NT2/D1 (cell line): ENCODE measurements around the gene MC1R.

Source experiments
- DNase-seq: peaks from one replicate; pipeline ENCODE4 v3.0.0-alpha.2; 2011; ENCODE audit warnings: low read depth, low spot score
- H3K27me3 ChIP-seq: 2 replicates; pipeline ENCODE4 v1.6.0; 2011; ENCODE audit warnings: mild to moderate bottlenecking; ENCODE audit not compliant: insufficient read length, insufficient read depth
- H3K36me3 ChIP-seq: 2 replicates; pipeline ENCODE4 v1.6.1; 2011; ENCODE audit warnings: mild to moderate bottlenecking, low read length, mixed read lengths; ENCODE audit not compliant: insufficient read depth, insufficient read length
- H3K4me1 ChIP-seq: 2 replicates; pipeline ENCODE4 v1.5.1; 2011; ENCODE audit not compliant: insufficient read depth, insufficient read length
- H3K4me3 ChIP-seq: 2 replicates; pipeline ENCODE4 v1.5.1; 2011; ENCODE audit warnings: low read depth; ENCODE audit not compliant: insufficient read length
- H3K9ac ChIP-seq: 2 replicates; pipeline ENCODE4 v1.6.0; 2011; ENCODE audit warnings: low read depth; ENCODE audit not compliant: insufficient read length
- H3K9me3 ChIP-seq: 2 replicates; pipeline ENCODE4 v1.5.1; 2011; ENCODE audit warnings: mild to moderate bottlenecking, low read length; ENCODE audit not compliant: insufficient read depth
- SUZ12 ChIP-seq: IDR thresholded peaks from 2 replicates; pipeline ENCODE4 v1.6.1; 2011; ENCODE audit not compliant: insufficient read length, insufficient read depth; ENCODE audit errors: extremely low read depth
- YY1 ChIP-seq: IDR thresholded peaks from 2 replicates; pipeline ENCODE4 v1.6.1; 2011; ENCODE audit not compliant: insufficient read length, insufficient read depth
- ZNF274 ChIP-seq: IDR thresholded peaks from 2 replicates; pipeline ENCODE4 v1.6.1; 2011; ENCODE audit warnings: mild to moderate bottlenecking, low read depth, low read length

The MC1R gene

DNA sequence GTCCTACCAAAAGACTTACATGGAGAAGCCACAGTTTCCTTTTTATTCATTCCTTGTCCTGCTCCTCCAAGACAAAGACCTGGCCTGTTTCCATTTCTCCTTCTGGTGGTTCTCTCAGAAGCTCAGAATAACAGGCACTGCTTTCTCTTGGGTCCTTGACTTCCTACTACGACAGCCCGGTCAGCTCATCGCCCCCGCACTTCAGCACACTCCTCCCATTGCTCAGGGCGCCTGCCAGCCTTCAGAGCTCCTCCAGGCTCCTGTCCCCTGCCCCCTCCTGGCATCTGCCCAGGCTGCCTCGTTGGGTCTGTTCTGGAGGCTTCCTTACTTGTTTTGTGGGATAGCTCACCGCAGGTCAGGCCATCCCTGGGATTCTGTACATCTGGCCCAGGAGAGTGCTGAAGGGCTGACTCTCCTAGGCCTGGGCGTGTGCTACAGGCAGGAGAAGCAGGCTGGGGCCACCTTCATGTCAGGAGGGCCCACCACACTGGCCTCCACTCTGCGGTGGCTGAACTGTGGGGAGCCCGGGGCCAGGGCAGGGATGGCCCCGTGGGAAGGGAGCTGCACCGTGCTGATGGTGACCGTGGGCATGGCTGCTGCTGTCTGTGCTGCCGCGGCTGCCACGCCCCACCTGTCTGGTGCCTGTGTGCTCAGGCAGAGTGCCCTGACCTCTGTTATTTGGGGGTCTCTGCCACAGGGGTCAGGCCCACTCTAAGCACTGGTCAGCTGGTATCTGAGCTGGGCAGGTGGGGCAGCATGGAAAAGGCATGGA lies 27.6 kb upstream of the MC1R start:
- H3K4me1 ChIP-seq = peaks cover 2% of the 10 kb centered on the region
- no peak overlapping the region for H3K4me3 ChIP-seq
- H3K9ac ChIP-seq = no peak overlapping the region
- no peak for DNase-seq
- TF ChIP-seq SUZ12 = no peak
- TF ChIP-seq YY1 = no peak
- TF ChIP-seq ZNF274 = no peak
- no peaks in the 10 kb centered on the region for H3K27me3 ChIP-seq
- peaks cover 86% of the 10 kb centered on the region for H3K36me3 ChIP-seq
- H3K9me3 ChIP-seq = no peaks in the 10 kb centered on the region

GRCh38 chr16:89892055-89892630 lies 26.5 kb upstream of the MC1R start:
- H3K36me3 ChIP-seq = peaks cover 91% of the 10 kb centered on the region
- H3K9ac ChIP-seq = no peak overlapping the region
- H3K27me3 ChIP-seq = no peaks in the 10 kb centered on the region
- peaks cover 2% of the 10 kb centered on the region for H3K4me1 ChIP-seq
- DNase-seq = no peak
- H3K4me3 ChIP-seq = no peak overlapping the region
- no peaks in the 10 kb centered on the region for H3K9me3 ChIP-seq
- TF ChIP-seq ZNF274 (no peak), YY1 (no peak), SUZ12 (no peak)

GRCh38 chr16:89892635-89893034 lies 26.0 kb upstream of the MC1R start:
- Histone ChIP-seq H3K4me3 (no peak overlapping the region), H3K9me3 (no peaks in the 10 kb centered on the region), H3K27me3 (no peaks in the 10 kb centered on the region), H3K36me3 (peaks cover 91% of the 10 kb centered on the region), H3K4me1 (peaks cover 2% of the 10 kb centered on the region), H3K9ac (no peak overlapping the region)
- TF ChIP-seq YY1 (no peak), SUZ12 (no peak), ZNF274 (no peak)
- no peak for DNase-seq

DNA sequence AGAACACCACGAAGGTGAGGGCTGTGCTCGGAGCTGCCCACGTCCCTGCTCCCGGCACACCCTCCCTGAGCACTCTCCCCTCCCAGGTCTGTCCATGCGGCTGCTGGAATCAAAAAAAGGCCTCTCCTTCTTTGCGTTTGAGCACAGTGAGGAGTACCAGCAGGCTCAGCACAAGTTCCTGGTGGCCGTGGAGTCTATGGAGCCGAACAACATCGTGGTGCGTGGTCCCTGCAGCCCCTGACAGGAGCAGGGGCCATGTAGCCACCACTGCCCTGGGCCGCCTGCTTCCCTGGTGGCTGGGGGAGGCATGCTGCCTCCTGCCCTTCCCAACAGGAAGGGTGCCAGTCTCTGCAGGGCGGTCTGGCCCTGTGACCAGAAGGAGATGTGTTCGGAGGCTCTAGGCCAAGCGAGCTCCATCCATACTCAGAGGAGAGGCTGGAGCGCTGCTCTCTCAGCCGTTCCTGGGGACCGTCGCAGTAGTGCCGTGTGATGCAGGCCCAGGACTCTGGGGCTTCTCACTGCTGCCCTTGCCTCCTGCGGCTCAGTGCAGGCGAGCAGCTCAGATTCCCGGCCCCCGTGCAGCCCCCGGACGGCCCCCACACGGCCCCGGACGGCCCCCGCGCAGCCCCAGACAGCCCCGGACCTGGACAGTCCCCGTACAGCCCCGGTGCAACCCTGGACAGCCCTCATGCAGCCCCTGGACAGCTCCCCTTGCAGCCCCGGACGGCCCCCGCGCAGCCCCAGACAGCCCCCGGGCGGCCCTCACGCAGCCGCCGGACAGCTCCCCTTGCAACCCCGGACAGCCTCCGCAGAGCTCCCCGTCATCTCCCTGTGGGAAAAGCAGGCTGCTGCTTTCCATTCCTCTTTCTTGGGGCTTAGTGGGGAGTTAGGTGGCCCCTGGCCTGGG lies 24.8 kb upstream of the MC1R start:
- no peak for TF ChIP-seq SUZ12
- TF ChIP-seq YY1 = no peak
- no peak for TF ChIP-seq ZNF274
- no peak for DNase-seq
- peaks cover 93% of the 10 kb centered on the region for H3K36me3 ChIP-seq
- H3K4me3 ChIP-seq = no peak overlapping the region
- no peaks in the 10 kb centered on the region for H3K27me3 ChIP-seq
- H3K9ac ChIP-seq = no peak overlapping the region
- no peaks in the 10 kb centered on the region for H3K9me3 ChIP-seq
- peaks cover 2% of the 10 kb centered on the region for H3K4me1 ChIP-seq

DNA sequence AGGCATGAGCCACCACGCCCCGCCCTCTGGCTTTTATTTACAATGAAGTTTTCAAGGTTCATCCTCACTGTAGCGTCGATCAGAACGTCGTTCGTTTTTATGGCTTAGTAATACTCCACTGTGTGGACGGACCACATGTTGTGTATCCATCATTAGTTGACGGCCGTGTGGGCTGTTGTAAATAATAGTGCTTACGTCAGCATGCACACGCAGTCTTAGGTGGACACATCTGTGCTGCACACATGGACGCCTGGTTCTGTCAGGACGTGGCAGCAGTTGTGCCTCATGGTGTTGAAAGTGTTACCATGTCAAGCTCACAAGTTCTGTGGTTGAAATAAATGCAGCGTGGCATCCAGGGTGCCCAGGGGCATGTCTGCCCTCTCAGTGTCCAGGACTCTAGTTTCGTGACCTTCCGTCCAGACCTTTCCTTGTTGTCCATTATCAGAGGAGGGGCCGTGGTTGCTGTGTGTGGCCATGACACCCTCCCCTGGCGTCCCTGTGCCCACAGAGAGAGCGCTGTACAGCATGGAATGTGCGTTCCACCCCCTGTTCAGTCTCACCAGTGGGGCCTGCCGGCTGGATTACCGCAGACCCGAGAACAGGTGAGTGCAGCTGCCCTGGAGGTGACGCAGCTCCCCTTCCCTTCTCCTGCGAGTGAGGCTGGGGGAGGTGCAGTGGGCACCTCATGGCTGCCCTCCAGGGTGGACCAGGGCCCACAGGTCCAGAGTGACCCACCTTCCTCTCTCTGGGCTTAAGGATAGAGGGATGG lies 23.0 kb upstream of the MC1R start:
- no peak overlapping the region for H3K4me3 ChIP-seq

GRCh38 chr16:89897204-89897603 lies 21.5 kb upstream of the MC1R start:
- H3K9ac ChIP-seq = peak overlapping the region; percentile 15
- H3K27me3 ChIP-seq = no peaks in the 10 kb centered on the region
- H3K4me3 ChIP-seq = no peak overlapping the region
- H3K36me3 ChIP-seq = peaks cover 83% of the 10 kb centered on the region
- DNase-seq = no peak
- no peaks in the 10 kb centered on the region for H3K9me3 ChIP-seq
- TF ChIP-seq ZNF274 (no peak), SUZ12 (no peak), YY1 (no peak)
- H3K4me1 ChIP-seq = peaks cover 2% of the 10 kb centered on the region

More for the DNA sequence above, 23.0 kb upstream of the MC1R start:
- H3K36me3 ChIP-seq = peaks cover 92% of the 10 kb centered on the region
- H3K9me3 ChIP-seq = no peaks in the 10 kb centered on the region
- H3K27me3 ChIP-seq = no peaks in the 10 kb centered on the region
- peaks cover 2% of the 10 kb centered on the region for H3K4me1 ChIP-seq
- TF ChIP-seq SUZ12 = no peak
- TF ChIP-seq YY1 = no peak
- DNase-seq = no peak
- H3K9ac ChIP-seq = no peak overlapping the region
